Stimulated activated CD8-positive, alpha-beta memory T cell treated with anti-CD3 and anti-CD28 coated beads, Interleukin-2, amount 100 ng/mL, for 48 hours (primary cell): ENCODE data around the gene STEAP2.
"Not testable (repeated sequence)": the region's sequence is repeated elsewhere in the genome, so short reads cannot be mapped to it uniquely, and the experiment has no call there.

Experiments used
- DNase-seq, 2 donors: peaks; one replicate each; pipeline ENCODE4 v3.0.0-alpha.2; 2020; ENCODE audit warnings: low read depth in 2 of 2

Gene STEAP2

GRCh38 chr7:90233569-90233968 is 22.0 kb downstream of the STEAP2 start:
- DNase-seq: no peak

GRCh38 chr7:90236721-90237289 is 25.3 kb downstream of the STEAP2 start:
- no peak for DNase-seq

- DNase-seq: no peak
Measured at GRCh38 chr7:90238022-90238421, 26.5 kb downstream of the STEAP2 start.

GRCh38 chr7:90238583-90238982 is 27.0 kb downstream of the STEAP2 start:
- DNase-seq: no peak

- DNase-seq: no peak
Measured at GRCh38 chr7:90239050-90239449, 27.5 kb downstream of the STEAP2 start.

GRCh38 chr7:90239625-90240228 is 28.2 kb downstream of the STEAP2 start:
- no peak for DNase-seq

GRCh38 chr7:90242369-90243168 is 31.0 kb downstream of the STEAP2 start:
- DNase-seq: no peak

GRCh38 chr7:90243556-90243955 is 32.0 kb downstream of the STEAP2 start:
- DNase-seq: no peak

- DNase-seq: no peak
Measured at GRCh38 chr7:90244565-90244908, 33.0 kb downstream of the STEAP2 start.

- peak; percentile 78 to 80 for DNase-seq
Measured at GRCh38 chr7:90244909-90245851, 33.6 kb downstream of the STEAP2 start, which contains the start of gene CFAP69. Gene CFAP69, plus strand, starts transcription at chr7:90245174. Its CDS starts 251 bp downstream, at chr7:90245425.

- DNase-seq: no peak
Measured at GRCh38 chr7:90246171-90246570, 34.6 kb downstream of the STEAP2 start.

- no peak for DNase-seq
Measured at GRCh38 chr7:90248706-90249105, 37.2 kb downstream of the STEAP2 start.

- DNase-seq: no peak
Measured at GRCh38 chr7:90250601-90251303, 39.2 kb downstream of the STEAP2 start.

GRCh38 chr7:90251304-90251635 is 39.7 kb downstream of the STEAP2 start:
- DNase-seq: no peak

- DNase-seq: not testable (repeated sequence)
Measured at GRCh38 chr7:90256011-90256410, 44.5 kb downstream of the STEAP2 start.

GRCh38 chr7:90256778-90257177 is 45.2 kb downstream of the STEAP2 start:
- no peak for DNase-seq

GRCh38 chr7:90261441-90261840 is 49.9 kb downstream of the STEAP2 start:
- no peak for DNase-seq

GRCh38 chr7:90262438-90262837 is 50.9 kb downstream of the STEAP2 start:
- no peak for DNase-seq

- no peak for DNase-seq
Measured at GRCh38 chr7:90266808-90267207, 55.3 kb downstream of the STEAP2 start.

GRCh38 chr7:90267263-90267858 is 55.8 kb downstream of the STEAP2 start:
- no peak for DNase-seq

- DNase-seq: no peak
Measured at GRCh38 chr7:90269163-90269562, 57.6 kb downstream of the STEAP2 start.
